ENCODE data around the gene DSG3. TPM values are rescaled to one million over a fixed set of nuclear protein-coding genes. Genes with fewer than 3 reads are reported as not detected.

Gene DSG3
- total and polyA plus RNA-seq, 2 of the 13 experiments (the other 11 are each of a cell fraction or from before 2014, with no cell fraction given): not detected

- BruUV-seq (replicated peaks): TSS peak; percentile 35
- no peak for DNase-seq (ENCODE audit: low spot score)
- intact Hi-C loops (cut with micrococcal nuclease; ENCODE audit: unreplicated experiment): no loop called here
- Histone ChIP-seq H2AFZ (ENCODE audit: low read length) (no peak overlapping the region), H3K4me3 (replicated peaks in 1 of 3; ENCODE audit: insufficient read depth in 1 of 3, low read depth in 2 of 3, low read length in 3 of 3) (no peak overlapping the region), H3K4me2 (ENCODE audit: low read depth, low read length) (no peak overlapping the region), H3K9me3 (ENCODE audit: low read length) (no peaks in the 10 kb centered on the region), H3K27ac (ENCODE audit: extremely low read length, insufficient read depth, low read length) (no peak overlapping the region), H3K79me2 (ENCODE audit: insufficient read depth, low read length) (no peaks in the 10 kb centered on the region), H4K20me1 (ENCODE audit: insufficient read depth, low read length) (no peaks in the 10 kb centered on the region), H3K36me3 (replicated peaks in 1 of 2; ENCODE audit: control insufficient read depth in 1 of 2, insufficient read depth in 2 of 2, low read length in 2 of 2) (peaks cover 14 to 53% of the 10 kb centered on the region in 2 experiments), H3K27me3 (ENCODE audit: control insufficient read depth in 1 of 2, insufficient read depth in 2 of 2, low read length in 2 of 2) (no peaks in the 10 kb centered on the region; a peak in 1 of 5 replicates), H3K9ac (ENCODE audit: insufficient read depth, low read depth, low read length) (no peak overlapping the region), H3K4me1 (ENCODE audit: insufficient read depth, low read length) (no peaks in the 10 kb centered on the region)
- WGBS (ENCODE audit: low lambda C conversion rate): 95% methylated on average over 7 of the region's 7 CpGs
- TF ChIP-seq ZBTB42 (CRISPR knock-in tag; IDR thresholded peaks at IDR 0.05) (no peak), MAFK (conservative IDR thresholded peaks at IDR 0.05 in 1 of 2, IDR thresholded peaks at IDR 0.05 in 1 of 2; ENCODE audit: low read length in 2 of 2) (peak; percentile 68 to 90; a peak in 3 of 4 replicates), HNF1B (CRISPR knock-in tag; IDR thresholded peaks at IDR 0.05) (no peak), ZNF770 (CRISPR knock-in tag; IDR thresholded peaks at IDR 0.05) (no peak), MYPOP (CRISPR knock-in tag; IDR thresholded peaks at IDR 0.05) (no peak), MTF2 (CRISPR knock-in tag; IDR thresholded peaks at IDR 0.05; ENCODE audit: borderline replicate concordance) (no peak), MAFF (IDR thresholded peaks at IDR 0.05; ENCODE audit: low read depth, low read length) (peak; percentile 81), RAD51 (IDR thresholded peaks at IDR 0.05; ENCODE audit: borderline replicate concordance) (no peak), RFXANK (CRISPR knock-in tag; IDR thresholded peaks at IDR 0.05) (no peak), TP53 (CRISPR knock-in tag; conservative IDR thresholded peaks at IDR 0.05) (no peak), ZNF691 (CRISPR knock-in tag; IDR thresholded peaks at IDR 0.05; ENCODE audit: borderline replicate concordance, low read depth) (no peak), KDM5A (IDR thresholded peaks at IDR 0.05; ENCODE audit: borderline replicate concordance, low read length) (no peak), ZMYM4 (CRISPR knock-in tag; IDR thresholded peaks at IDR 0.05) (no peak)
- TF ChIP-seq, protein P1, sequence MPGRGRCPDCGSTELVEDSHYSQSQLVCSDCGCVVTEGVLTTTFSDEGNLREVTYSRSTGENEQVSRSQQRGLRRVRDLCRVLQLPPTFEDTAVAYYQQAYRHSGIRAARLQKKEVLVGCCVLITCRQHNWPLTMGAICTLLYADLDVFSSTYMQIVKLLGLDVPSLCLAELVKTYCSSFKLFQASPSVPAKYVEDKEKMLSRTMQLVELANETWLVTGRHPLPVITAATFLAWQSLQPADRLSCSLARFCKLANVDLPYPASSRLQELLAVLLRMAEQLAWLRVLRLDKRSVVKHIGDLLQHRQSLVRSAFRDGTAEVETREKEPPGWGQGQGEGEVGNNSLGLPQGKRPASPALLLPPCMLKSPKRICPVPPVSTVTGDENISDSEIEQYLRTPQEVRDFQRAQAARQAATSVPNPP (CRISPR knock-in tag; IDR thresholded peaks at IDR 0.05): no peak
- ChIA-PET CTCF (ENCODE audit: low intra/inter-chr PET ratio, low total read pairs) (no interaction called here), POLR2A (interaction anchor here (1.1 kb wide), 1 partner anchor 14 kb away, joined by 3 read pairs; no protein-coding TSS in a partner anchor)
- in situ Hi-C loops (cut with HindIII; ENCODE audit: extremely low pct_ligation_motif_present, low pct_unique_long_range_greater_than_20kb): no loop called here
- FAIRE-seq: no peak
- ATAC-seq: no peak
These were observed 78.8 kb downstream of the DSG3 start for GRCh38 chr18:31526374-31526773.
